ENCODE results near the gene PTPN23. TPM values are rescaled to one million over a fixed set of nuclear protein-coding genes. Genes with fewer than 3 reads are reported as not detected.

PTPN23 gene
- total RNA-seq, 1 donor from 2014 or later = 9.5 TPM

DNA sequence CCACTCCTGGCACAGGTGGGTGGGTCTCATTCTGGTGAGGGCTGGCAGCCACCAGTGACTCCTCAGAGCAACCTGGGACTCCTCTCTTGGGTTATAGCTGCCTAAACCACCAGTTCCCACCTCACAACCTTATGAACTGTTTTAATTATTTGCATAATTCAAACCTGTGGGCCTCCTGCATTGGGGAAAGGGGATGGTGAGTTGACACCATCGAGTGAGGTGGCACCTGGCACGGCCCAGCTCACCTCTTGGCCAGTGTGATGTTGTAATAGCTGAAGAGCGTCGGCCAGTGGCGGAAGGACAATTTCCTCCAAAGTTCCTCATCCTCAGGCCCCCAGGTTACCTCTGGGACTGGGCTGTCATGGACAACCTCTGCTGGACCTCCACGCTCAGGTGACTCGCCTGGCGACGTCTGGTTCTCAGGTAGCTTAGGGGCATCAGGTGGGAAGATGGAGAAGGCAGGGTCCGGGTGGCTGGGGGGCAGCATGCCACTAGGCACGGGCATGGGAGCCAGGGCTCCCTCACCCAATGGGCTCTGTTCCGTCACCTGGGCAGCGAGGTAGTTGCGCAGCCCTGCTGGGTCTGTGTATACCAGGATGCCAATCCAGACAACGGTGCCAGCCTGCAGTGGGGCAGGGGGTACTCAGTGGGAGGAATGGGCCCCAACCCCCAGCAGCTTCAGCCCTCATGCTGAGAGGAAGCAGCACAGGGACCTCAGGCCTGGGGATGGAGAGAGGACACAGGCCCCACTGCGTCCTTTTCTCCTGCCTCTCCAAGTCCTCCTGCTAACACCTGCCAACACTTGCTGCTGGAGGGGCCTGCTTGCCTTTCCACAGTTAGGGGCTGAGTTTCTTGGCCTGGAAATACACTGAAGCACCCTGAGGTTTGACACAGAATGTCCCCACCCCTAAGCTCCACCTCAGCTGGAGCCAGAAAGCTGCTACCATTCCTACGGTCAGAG lies 38.5 kb downstream of the PTPN23 start:
- no peak for DNase-seq (ENCODE audit: low read depth in 2 of 2)

DNA sequence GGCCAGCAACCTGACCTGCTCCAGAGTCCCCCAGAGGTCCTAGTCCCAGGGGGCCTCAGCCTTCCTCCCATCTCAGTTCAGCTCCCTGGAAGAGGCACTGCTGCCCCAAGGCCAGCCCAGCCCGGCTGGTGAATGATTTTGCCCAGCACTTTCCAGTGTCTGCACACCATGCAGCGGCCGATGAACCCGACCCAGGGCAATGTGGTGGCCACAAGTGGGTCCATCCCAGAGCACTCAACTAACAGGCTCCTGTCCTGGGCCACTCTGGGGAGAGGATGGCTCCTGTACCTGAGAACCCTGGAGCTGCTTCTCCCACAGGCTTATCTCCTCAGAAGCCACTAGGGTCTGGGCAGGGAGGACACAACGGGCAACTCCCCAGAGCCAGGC lies 39.2 kb downstream of the PTPN23 start:
- no peak for DNase-seq (ENCODE audit: low read depth in 2 of 2)

DNA sequence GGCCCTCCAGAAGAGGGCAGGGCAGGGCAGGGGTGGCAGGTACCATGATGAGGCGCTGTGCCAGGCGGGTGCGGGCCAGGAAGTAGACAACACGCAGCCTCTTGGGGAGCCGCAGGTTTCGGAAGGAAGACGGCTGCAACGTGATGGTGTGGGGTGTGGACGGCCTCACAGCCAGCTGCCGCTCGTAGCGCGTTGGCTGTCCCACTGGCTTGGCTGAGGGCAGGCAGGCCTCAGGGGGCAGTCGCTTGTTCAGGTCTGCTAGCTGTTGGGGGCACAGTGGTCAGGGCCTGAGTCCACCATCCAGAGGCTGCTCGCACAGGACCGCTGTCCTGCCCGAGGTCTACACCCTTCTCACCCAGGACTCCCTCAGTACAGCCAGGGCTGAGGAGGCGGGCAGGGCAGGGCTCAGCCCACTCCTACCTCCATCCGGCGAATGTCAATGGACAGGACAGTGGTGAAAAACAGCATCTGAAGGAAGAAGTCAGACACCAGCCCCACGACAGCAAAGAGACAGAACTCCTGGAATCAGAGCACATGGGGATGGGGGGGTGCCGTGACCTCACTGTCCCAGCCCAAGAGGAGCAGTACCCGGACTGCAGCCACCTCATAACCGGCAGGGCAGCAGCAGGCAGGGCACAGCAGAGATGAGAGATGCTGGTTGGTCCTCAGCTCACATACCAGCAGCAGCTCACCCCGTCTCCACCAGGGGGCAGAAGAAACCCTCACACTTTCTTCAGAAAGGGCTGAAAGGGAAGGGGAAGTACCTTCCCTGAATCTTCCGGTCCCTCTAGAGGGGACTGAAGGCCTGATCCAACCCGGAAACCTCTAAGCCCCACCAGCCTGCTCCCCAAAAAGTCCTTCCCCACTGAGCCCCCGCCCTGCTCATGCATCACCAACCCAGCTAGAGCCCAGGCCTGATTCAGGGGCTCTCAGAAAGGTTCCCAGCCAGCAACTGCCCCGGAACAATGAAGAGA lies 40.0 kb downstream of the PTPN23 start:
- DNase-seq (ENCODE audit: low read depth in 2 of 2) = peak; percentile 55 to 81

DNA sequence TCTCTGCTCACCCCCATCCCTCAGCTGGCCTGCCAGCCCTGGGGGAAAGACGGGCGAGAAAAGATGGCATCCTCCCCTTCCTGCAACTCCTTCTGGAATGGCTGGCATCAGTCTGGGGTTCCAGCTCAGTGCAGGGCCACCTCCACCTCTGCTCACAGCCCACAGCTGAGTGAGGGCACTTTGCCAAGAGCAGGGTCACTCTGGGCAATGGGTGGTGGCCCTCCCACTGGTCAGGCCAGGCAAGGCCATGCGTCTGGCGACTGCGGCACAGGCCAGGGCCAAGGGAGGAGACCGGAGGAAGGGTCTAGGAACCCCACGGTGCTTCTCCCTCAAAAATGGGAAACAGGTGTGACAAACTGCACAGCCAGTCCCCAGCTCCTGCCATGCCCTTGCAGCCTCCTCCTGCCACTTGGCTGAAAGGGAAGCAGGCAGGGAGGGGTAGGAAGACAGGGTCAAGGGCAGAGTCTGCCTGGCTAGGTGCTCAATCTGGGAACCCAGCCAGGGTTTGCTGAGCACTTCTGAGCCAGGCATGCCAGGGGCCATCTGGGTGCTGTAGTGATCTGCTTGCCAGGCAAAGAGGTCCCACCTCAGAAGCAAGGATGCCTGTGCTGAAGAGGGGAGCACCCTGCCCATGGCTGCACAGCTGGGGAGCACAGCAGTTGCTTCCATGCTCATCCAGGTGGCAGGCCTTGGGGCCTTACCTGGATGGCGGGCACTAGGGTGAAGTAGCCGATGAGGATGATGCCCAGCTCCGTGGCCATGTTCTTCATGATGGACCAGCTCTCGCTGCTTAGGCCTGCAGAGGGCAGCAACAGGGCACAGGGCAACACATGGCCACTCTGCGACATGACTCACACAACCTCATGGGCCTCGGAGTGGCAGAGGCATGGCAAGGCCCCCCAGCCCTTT lies 41.2 kb downstream of the PTPN23 start:
- DNase-seq (ENCODE audit: low read depth in 2 of 2) = peak; percentile 16 to 32

DNA sequence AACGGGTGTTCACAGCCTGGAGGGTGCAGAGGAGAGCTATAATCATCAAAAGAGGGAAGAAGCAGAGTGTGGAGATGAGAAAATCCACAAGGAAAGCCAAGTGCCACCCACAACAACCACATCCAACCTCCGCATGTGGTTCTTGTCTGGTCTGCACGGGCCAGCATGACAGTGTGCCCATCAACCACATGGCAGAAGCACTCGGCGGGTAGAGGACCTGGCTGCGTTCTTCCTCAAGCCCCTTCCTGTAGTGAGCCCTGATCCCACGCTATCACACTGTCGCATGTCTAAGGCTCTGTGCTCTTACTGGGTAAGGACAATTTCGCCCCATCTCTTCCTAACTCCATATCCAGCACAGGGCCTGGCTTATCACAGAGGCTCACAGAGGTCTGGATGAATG lies 41.9 kb downstream of the PTPN23 start:
- no peak for DNase-seq (ENCODE audit: low read depth in 2 of 2)

DNA sequence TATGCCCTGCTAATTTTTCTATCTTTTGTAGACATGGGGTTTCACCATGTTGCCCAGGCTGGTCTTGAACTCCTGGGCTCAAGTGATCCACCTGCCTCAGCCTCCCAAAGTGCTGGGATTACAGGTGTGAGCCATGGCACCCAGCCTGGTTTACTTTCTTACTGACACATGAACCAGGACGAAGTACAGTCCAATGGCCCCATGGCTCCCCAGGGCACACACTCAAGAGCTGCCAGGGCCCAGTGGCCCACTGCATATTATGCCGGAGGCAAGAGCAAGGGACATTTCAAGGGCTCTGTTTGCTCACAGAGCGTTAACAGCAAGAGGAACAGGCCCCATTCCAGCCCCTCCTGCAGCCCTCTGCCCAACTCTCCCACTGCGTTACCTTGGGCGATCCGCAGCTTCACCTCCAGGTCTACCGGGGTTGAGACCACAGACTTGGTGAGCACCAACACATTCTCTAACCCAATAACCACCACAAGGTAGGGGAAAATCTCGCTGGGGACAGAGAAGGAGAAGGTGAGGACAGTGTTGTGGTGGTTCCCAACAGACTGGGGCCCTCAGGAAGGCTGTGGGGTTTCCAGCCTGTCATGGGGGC lies 42.8 kb downstream of the PTPN23 start:
- DNase-seq (ENCODE audit: low read depth in 2 of 2) = no peak

DNA sequence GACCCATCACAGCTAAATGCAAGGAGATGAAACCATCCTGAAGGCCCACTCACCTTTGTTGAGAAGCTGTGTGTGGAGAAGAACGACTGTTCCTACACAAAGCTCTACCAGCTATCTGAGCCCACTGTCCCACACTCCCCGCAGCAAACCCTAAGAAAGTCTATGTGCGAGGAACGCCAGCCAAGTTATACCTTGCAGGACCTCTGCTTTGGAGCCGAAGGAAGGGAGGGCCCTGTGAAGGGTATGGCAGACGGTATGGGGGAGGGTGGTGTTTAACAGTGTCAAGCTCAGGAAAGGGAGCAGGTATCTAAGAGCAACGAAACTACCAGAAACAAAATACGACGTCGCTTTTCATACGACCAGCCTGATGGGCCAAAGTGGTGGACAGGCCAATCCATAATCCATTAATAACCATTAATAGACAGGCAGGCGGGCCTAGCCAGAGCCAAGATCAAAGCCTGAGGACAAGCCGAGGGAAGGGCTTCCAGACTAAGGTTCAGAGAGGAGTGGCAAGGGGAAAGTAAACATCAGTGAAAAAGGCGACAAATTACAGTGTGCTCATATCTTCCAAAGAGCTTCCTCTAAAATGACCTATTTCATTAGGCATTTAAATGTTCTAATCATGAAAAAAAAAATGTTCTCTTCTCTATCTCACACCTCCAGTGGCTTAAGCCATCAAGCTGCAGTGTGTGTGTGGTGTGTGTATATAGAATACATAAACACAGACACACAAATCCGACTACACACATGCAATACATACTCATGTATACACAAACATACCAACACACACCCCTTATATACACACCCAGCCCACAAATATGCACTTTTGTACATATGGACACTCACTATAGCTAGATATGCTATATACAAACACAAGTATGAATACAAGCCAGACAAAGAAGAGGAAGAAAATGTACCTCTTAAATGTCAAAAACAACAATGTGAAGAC lies 43.9 kb downstream of the PTPN23 start:
- no peak for DNase-seq (ENCODE audit: low read depth in 2 of 2)

DNA sequence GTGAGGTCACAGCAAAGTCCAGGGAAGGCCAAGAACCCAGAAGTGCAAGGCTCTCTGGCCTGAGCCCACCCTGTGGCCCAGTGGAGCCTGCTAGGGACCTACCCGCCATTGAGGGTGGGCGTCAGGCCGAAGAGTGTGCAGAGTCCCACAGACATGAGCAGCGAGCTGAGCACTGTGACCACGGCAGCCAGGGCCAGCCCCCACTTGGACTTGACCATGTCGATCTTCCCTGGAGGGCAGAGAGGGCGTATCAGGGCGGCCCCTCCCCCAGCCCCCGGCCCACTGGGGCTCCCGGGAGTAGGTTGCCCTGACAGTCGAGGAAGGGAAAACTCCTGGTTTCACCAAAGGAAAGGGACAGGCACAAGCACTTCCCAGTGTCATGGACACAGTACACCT lies 44.6 kb downstream of the PTPN23 start:
- no peak for DNase-seq (ENCODE audit: low read depth in 2 of 2)

DNA sequence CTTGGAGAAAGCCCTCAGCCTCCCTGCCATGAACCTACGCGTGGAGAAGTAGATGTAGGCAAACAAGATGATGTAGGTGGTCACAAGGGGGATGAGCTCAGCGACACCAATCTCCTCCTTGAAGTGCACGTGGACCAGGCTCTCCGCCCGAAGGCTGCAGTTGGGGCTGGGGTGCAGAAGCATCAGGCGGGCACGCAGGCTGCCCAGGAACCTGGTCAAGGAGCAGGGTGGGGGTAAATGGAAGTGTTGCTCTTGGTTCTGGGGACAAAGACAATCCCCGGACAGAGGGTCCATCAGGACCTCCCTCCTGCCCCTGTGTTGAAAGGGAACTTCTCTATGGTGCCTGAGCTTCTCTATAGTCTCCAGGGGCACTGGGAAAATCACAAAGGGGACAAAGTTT lies 45.1 kb downstream of the PTPN23 start:
- DNase-seq (ENCODE audit: low read depth in 2 of 2) = no peak

DNA sequence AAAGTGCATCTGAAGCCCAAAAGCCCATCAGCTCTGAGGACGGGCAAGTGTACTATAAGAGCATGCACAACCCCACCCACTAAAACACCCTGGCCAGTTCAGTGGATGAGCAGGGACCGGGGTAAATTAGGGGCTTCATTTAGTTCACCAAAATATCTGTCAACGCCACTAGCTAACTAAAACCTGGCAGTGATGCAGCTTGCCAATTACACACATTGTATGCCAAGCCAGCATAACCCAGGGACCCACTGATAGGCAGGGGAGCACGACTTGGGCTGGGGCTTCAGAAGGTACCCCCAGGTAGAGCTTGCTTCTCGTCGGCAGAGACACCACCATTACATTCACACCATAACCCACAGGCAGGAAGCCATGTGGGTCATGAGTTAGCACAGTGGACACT lies 47.0 kb downstream of the PTPN23 start:
- no peak for DNase-seq (ENCODE audit: low read depth in 2 of 2)

DNA sequence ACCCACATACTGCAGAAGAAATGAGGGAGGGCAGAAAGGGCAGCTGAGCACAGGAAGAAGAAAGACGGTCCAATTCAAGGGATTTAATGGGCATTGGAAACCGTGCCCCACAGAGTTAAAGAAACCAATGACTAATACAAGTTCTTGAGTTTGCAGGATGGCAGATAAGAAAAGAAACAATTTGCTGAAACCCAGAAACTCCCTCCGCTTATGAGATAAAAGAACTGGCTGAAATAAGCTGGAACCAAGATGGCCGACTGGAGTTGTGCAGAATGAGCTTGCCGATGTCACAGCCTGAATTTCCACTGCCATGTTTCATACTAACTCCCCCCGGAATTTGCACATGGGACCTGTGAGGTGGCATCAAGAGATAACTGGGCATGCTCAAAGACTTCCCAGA lies 47.8 kb downstream of the PTPN23 start:
- DNase-seq (ENCODE audit: low read depth in 2 of 2) = no peak

DNA sequence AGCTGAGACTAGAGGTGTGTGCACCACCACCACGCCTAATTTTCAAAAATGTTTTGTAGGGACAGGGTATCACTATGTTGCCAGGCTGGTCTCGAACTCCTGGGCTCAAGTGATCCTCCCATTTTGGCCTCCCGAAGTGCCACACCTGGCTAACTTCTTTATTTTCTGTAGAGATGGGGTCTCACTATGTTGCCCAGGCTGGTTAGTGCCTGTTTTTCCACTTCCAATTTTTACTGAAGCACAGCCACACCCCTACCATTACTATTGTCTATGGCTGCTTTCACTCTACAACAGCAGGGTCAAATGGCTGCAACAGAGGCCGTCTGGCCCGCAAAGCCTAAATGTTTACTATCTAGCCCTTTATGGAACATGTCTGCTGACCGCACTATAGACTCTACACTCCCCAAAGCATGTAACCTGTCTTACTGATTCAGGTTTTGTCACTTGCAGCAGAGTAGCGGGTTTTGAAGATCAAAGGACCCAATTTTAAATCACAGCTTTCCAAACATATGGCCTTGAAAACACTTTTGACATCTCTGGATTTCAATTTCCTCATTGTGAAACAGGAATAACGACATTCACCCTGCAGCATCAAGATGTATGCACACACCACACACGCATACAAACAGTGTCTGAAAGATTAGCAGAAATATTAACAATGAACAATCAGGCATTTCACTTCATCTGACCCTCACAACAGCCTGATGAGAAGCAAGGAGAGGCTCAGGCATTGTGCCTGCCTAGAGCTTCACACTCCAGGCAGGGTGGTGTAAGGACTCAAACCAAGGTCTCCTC lies 48.9 kb downstream of the PTPN23 start:
- DNase-seq (ENCODE audit: low read depth in 2 of 2) = no peak

DNA sequence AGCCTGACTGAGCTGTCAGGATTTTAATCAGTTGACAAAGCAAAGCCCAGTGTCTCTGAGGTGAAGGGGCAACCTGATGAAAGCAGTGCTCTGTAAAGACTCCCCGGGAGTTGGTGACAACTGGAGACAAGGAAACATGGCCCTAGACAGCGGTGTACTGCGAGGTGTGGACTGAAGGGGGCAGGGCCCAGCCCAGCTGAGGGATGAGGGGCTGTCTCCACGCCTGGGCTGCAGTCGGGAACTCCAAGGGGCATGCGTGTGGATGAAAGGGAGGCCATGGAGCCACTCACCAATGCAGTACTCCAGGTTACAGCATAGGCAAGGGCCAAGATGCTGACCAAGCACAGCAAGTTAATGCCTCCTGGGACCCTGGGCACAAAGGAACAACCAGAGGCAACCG lies 49.8 kb downstream of the PTPN23 start:
- no peak for DNase-seq (ENCODE audit: low read depth in 2 of 2)

DNA sequence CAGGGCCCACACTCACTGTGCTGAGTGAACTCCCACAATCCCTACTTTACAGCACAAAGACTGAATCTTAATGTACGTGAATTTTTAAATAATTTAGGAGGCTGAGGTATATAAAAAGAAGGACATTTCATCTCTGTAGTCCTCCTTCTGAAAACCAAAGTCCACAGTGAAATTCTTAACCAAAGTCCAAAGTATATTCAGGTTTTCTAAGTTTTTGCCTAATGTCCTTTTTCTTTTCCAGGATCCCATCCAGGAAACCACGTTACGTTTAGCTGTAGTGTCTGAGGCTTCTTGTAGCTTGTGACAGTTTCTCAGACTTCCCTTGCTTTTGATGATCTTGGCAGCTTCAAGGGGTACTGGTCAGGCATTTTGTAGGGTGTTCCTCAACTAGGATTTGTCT lies 50.4 kb downstream of the PTPN23 start:
- no peak for DNase-seq (ENCODE audit: low read depth in 2 of 2)

DNA sequence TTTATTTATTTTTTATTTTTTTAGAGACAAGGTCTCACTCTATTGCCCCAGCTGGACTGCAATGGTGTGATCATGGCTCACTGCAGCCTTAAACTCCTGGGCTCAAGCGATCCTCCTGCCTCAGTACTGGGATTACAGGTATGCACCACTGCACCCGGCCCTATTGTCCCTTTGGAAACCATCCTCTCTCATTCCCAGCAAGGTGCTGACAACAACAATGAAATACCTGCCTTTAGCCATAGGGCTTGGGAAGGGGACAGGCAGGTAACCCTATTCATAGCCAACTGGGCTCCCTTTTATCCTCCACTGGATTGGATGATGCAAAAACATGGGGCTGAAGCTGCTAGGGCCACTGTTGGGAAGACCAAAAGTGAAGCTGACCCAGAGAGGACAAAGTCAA lies 51.9 kb downstream of the PTPN23 start:
- DNase-seq (ENCODE audit: low read depth in 2 of 2) = no peak

DNA sequence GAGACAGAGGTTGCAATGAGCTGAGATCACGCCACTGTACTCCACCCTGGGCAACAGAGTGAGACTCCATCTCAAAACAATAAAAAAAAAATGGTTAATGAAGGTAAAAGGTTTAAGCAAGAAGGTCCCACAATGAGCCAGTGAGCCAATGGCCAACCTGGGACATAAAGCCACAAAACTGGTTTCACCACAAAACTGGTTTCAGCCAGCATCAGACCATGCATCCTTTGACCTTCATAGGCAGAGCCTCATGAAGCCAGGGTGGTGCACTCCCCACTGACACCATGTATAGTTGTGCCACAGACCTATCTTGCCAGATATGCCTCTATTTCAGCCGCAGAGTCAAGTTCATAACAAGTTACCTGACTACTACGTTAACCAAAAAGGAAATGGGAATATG lies 53.0 kb downstream of the PTPN23 start:
- DNase-seq (ENCODE audit: low read depth in 2 of 2) = no peak

DNA sequence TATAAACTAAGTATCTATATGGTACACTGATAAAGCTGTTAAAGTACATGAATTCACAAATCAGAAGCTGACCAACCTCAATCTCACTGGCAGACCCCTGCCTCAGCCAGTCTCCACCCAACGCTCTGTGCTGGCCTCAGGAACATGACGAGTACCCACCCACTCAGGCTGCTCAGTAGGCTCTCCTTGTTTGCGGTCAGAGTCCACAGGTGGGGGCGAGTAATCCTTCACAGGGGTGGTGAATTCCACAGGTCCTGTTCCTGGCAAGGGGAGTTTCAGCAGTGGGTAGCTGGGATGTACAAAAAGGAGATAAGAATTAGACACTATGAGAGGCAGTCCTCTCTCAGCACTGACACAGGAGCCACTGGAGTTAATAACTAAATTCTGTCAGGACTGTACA lies 54.0 kb downstream of the PTPN23 start:
- DNase-seq (ENCODE audit: low read depth in 2 of 2) = no peak

DNA sequence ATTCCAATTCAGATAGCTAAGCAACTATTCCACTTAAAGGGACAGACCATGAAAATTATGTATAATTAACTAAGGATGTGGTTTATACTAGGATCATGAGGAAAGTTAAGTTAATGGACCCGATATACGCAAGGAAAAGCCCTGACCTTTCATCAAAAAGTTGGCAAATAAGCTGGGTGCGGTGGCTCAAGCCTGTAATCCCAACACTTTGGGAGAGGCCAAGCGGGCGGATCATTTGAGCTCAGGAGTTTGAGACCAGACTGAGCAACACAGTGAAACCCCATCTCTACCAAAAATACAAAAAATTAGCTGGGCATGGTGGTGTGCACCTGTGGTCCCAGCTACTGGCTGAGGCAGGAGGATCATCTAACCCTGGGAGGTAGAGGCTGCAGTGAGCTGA lies 55.4 kb downstream of the PTPN23 start:
- no peak for DNase-seq (ENCODE audit: low read depth in 2 of 2)

DNA sequence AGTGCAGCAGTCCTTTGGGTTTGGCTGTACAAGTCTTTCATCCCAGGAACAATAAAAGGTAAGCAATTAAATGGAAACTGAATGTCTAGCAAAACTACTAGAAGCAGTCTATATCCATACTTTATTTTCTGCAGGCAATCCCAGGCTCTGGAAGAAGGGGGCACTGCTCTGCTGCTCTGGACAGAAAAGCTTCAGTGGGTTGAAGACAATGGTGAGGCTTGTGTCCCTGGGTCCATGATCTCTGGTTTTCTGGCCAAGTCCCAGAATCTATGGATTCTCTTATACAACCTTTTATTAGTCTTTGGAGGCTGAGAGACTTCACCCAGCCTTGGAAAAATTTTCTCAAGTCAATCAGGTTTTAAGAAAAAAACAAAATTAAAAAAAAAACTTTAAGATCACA lies 59.3 kb downstream of the PTPN23 start:
- DNase-seq (ENCODE audit: low read depth in 2 of 2) = peak; percentile 17 to 40

All from dermis microvascular lymphatic vessel endothelial cell (primary cell).